ENCODE results near the gene UBASH3B. TPM values are rescaled to one million over a fixed set of nuclear protein-coding genes. Genes with fewer than 3 reads are reported as not detected.
A peak's percentile ranks its signal among the peaks of the same experiment; 100 is the strongest.

The UBASH3B gene
- total and polyA plus RNA-seq, 8 donors = 0.58 to 60.5 (median 3.1) TPM

GRCh38 chr11:122803716-122804115 lies 148.2 kb downstream of the UBASH3B start:
- H3K4me3 ChIP-seq = no peak overlapping the region
- H3K27ac ChIP-seq = no peak overlapping the region
- no peaks in the 10 kb centered on the region for H3K9me3 ChIP-seq
- no peaks in the 10 kb centered on the region for H3K27me3 ChIP-seq
- 93 to 100% (median 97%) methylated on average over 5 of the region's 5 CpGs for WGBS, 5 donors
- H3K4me1 ChIP-seq = peaks cover 0 to 8% (median 3%) of the 10 kb centered on the region in 4 donors
- DNase-seq = no peak
- intact Hi-C loops (cut with DNase I; ENCODE audit: low total_unique reads) = no loop called here
- peaks cover 0 to 12% (median 4%) of the 10 kb centered on the region in 4 donors for H3K36me3 ChIP-seq
- TF ChIP-seq POLR2AphosphoS5 (IDR thresholded peaks at IDR 0.05) (no peak), EP300 (IDR thresholded peaks at IDR 0.05) (no peak), POLR2A (IDR thresholded peaks at IDR 0.05) (no peak)
- TF ChIP-seq, protein P1, sequence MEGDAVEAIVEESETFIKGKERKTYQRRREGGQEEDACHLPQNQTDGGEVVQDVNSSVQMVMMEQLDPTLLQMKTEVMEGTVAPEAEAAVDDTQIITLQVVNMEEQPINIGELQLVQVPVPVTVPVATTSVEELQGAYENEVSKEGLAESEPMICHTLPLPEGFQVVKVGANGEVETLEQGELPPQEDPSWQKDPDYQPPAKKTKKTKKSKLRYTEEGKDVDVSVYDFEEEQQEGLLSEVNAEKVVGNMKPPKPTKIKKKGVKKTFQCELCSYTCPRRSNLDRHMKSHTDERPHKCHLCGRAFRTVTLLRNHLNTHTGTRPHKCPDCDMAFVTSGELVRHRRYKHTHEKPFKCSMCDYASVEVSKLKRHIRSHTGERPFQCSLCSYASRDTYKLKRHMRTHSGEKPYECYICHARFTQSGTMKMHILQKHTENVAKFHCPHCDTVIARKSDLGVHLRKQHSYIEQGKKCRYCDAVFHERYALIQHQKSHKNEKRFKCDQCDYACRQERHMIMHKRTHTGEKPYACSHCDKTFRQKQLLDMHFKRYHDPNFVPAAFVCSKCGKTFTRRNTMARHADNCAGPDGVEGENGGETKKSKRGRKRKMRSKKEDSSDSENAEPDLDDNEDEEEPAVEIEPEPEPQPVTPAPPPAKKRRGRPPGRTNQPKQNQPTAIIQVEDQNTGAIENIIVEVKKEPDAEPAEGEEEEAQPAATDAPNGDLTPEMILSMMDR (IDR thresholded peaks at IDR 0.05) = no peak

- H3K27me3 ChIP-seq = no peaks in the 10 kb centered on the region
- H3K36me3 ChIP-seq = peaks cover 0 to 12% (median 3%) of the 10 kb centered on the region in 4 donors
- no peaks in the 10 kb centered on the region for H3K9me3 ChIP-seq
- H3K27ac ChIP-seq = no peak overlapping the region
- 79 to 92% (median 84%) methylated on average over 3 to 4 of the region's 4 CpGs for WGBS, 5 donors
- no peak overlapping the region for H3K4me3 ChIP-seq
- no peak for DNase-seq
- TF ChIP-seq POLR2AphosphoS5 (IDR thresholded peaks at IDR 0.05) = no peak
- TF ChIP-seq, protein P1 (IDR thresholded peaks at IDR 0.05) = no peak
- intact Hi-C loops (cut with DNase I; ENCODE audit: low total_unique reads) = no loop called here
- peaks cover 0 to 8% (median 3%) of the 10 kb centered on the region in 4 donors for H3K4me1 ChIP-seq
Observed at GRCh38 chr11:122804161-122804560, 148.6 kb downstream of the UBASH3B start.

DNA sequence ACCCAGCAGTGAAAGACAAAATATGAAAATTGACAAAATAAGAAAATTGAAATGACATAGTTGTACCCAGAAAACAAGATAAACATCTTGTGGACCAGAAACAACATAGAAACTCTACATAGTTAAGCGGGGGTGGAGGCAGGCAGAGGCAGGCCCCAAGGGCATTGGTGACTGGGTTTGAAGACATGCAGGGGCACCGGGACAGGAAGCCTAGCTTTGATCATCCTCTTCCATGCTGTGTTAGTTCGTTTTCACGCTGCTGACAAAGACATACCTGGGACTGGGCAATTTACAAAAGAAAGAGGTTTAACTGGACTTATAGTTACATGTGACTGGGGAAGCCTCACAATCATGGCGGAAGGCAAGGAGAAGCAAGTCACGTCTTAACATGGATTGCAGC lies 149.3 kb downstream of the UBASH3B start:
- no peak for DNase-seq
- H3K9me3 ChIP-seq = no peaks in the 10 kb centered on the region
- H3K27me3 ChIP-seq = no peaks in the 10 kb centered on the region
- H3K36me3 ChIP-seq = peaks cover 0 to 17% (median 4%) of the 10 kb centered on the region in 4 donors
- no peak for TF ChIP-seq POLR2A (IDR thresholded peaks at IDR 0.05)
- H3K27ac ChIP-seq = no peak overlapping the region
- H3K4me3 ChIP-seq = no peak overlapping the region
- intact Hi-C loops (cut with DNase I; ENCODE audit: low total_unique reads) = no loop called here
- 81 to 92% (median 89%) methylated on average over 6 of the region's 6 CpGs for WGBS, 5 donors
- peaks cover 0 to 8% (median 0%) of the 10 kb centered on the region in 4 donors for H3K4me1 ChIP-seq

DNA sequence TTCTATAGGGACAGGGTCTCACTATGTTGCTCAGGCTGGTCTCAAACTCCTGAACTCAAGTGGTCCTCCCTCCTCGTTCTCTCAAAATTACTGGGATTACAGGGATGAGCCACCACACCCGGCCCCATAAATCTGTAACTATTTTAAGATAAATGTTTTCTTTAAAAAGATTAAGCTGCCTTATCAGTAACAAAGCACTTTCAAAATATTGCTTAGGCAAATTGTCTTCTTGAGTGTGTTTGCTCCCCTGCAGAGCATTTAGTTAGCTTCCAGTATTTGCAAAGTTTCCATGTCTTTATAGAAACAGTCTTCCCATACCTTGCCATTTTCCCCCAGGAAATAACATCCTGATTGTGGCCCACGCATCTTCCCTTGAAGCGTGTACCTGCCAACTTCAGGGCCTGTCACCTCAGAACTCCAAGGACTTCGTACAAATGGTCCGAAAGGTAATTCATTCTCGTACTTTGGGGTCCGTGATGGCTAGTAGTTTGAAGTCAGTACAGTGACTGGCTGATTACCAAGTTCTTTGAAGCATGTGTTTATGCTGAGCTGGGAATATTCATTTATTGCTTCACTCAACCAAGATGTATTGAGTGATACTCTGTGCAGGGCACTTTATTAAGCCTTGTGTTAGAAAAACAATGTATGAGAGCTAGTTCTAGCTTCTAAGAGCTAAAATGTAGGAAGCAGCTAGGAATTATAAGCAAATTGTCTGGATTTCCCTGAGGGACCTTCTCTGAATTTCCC lies 152.4 kb downstream of the UBASH3B start:
- peaks cover 0 to 21% (median 5%) of the 10 kb centered on the region in 4 donors for H3K36me3 ChIP-seq
- no peaks in the 10 kb centered on the region for H3K27me3 ChIP-seq
- H3K9me3 ChIP-seq = no peaks in the 10 kb centered on the region
- TF ChIP-seq EP300 (IDR thresholded peaks at IDR 0.05) = no peak
- TF ChIP-seq POLR2AphosphoS5 (IDR thresholded peaks at IDR 0.05) = no peak
- TF ChIP-seq, protein P1 (IDR thresholded peaks at IDR 0.05) = no peak
- TF ChIP-seq POLR2A (IDR thresholded peaks at IDR 0.05) = no peak
- intact Hi-C loops (cut with DNase I; ENCODE audit: low total_unique reads) = no loop called here
- peaks cover 0 to 8% (median 0%) of the 10 kb centered on the region in 4 donors for H3K4me1 ChIP-seq
- WGBS, 5 donors = 71 to 80% (median 76%) methylated on average over 8 of the region's 8 CpGs
- no peak for DNase-seq
- H3K4me3 ChIP-seq = no peak overlapping the region
- peak overlapping the region in 1 of 5 donors; percentile 46 for H3K27ac ChIP-seq

GRCh38 chr11:122808478-122808869 lies 153.0 kb downstream of the UBASH3B start:
- Histone ChIP-seq H3K36me3 (peaks cover 0 to 15% (median 5%) of the 10 kb centered on the region in 4 donors), H3K9me3 (no peaks in the 10 kb centered on the region), H3K4me1 (peaks cover 0 to 8% (median 0%) of the 10 kb centered on the region in 4 donors), H3K4me3 (no peak overlapping the region), H3K27me3 (no peaks in the 10 kb centered on the region), H3K27ac (peak overlapping the region in 1 of 5 donors; percentile 46)
- TF ChIP-seq EP300 (IDR thresholded peaks at IDR 0.05) (no peak), POLR2AphosphoS5 (IDR thresholded peaks at IDR 0.05) (no peak)
- peak in 1 of 2 donors; percentile 54 for DNase-seq
- WGBS, 5 donors = 43 to 81% (median 62%) methylated on average over 2 of the region's 2 CpGs
- intact Hi-C loops (cut with DNase I; ENCODE audit: low total_unique reads) = no loop called here
